ENCODE data around the gene TPCN2.

DNA sequence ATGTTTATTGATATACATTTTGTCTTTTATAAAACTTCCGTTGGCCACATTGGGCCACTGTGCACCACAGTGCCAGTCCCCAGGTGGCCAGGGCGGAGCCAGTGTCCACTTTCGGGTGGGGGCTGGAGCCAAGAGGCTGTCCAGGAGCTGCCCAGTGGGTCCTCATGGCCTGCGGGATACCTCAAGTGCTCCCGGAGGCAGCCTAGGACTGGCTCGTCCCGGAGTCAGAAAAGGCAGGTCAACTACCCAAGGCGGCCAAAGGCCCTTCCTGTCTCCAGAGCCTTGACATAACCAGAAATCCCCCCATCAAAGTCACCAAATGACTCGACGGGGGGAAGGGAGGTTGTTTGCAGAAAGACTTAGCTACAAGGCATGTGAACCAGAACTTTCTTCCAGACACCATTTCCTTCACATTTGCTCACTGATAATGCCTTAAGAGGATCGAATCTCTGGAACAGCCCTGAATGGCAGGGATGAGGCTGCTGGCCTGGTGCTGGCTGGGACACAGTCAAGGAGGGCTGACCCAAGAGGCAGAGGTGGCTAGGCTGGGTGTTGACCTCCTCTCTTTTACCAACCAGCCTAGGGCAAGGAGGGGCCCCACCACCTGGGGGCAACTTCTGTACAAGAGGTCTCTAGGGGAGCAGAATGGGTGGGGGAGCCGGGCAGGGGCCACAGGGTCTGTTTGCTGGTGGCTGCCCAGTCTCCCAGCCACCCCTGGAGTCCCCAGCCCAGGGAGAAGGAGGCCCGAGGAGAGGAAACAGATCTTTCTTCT is 44.1 kb upstream of the TPCN2 start:
- TF ChIP-seq POLR2A (IDR thresholded peaks at IDR 0.05), result no peak
- TF ChIP-seq CTCF (IDR thresholded peaks at IDR 0.05), result no peak
